ENCODE measurements around the gene UQCRC1. TPM values are rescaled to one million over a fixed set of nuclear protein-coding genes. Genes with fewer than 3 reads are reported as not detected.

The UQCRC1 gene
- total RNA-seq, 1 experiment from 2014 or later: 413 TPM

GRCh38 chr3:48567090-48567489 is 42.4 kb downstream of the UQCRC1 start:
- no peak overlapping the region for H3K27ac Mint-ChIP-seq (ENCODE audit: low read depth, unreplicated experiment)
- CTCF ChIA-PET: interaction anchor here (0.6 kb wide), 2 partner anchors 9 to 19 kb away, joined by 3 read pairs; no protein-coding TSS in a partner anchor
- intact Hi-C loops (cut with micrococcal nuclease): no loop called here

GRCh38 chr3:48566401-48566760 is 43.1 kb downstream of the UQCRC1 start:
- no peak for DNase-seq (ENCODE audit: unreplicated experiment)
- peaks cover 39% of the 10 kb centered on the region for H3K4me1 Mint-ChIP-seq (ENCODE audit: insufficient read depth, unreplicated experiment)
- no peaks in the 10 kb centered on the region for H3K9me3 Mint-ChIP-seq (ENCODE audit: unreplicated experiment)
- H3K36me3 Mint-ChIP-seq (ENCODE audit: insufficient read depth, unreplicated experiment): peaks cover 24% of the 10 kb centered on the region
- no peak overlapping the region for H3K27ac Mint-ChIP-seq (ENCODE audit: low read depth, unreplicated experiment)
- ChIA-PET POLR2A (interaction anchor here (0.6 to 3.1 kb wide), 2 partner anchors 32 to 68 kb away, joined by 3 to 13 read pairs; no protein-coding TSS in a partner anchor), CTCF (no interaction called here)
- no peak overlapping the region for H3K4me3 Mint-ChIP-seq (ENCODE audit: unreplicated experiment)
- no peaks in the 10 kb centered on the region for H3K27me3 Mint-ChIP-seq (ENCODE audit: insufficient read depth, unreplicated experiment)
- no peak for TF ChIP-seq CTCF (IDR thresholded peaks at IDR 0.05; ENCODE audit: unreplicated experiment)
- intact Hi-C loops (cut with micrococcal nuclease): no loop called here
- no TSS peak for BruUV-seq (replicated peaks)

More at GRCh38 chr3:48567090-48567489, 42.4 kb downstream of the UQCRC1 start:
- Mint-ChIP-seq H3K27me3 (ENCODE audit: insufficient read depth, unreplicated experiment) (no peaks in the 10 kb centered on the region), H3K4me1 (ENCODE audit: insufficient read depth, unreplicated experiment) (peaks cover 39% of the 10 kb centered on the region), H3K4me3 (ENCODE audit: unreplicated experiment) (no peak overlapping the region), H3K9me3 (ENCODE audit: unreplicated experiment) (no peaks in the 10 kb centered on the region), H3K36me3 (ENCODE audit: insufficient read depth, unreplicated experiment) (peaks cover 24% of the 10 kb centered on the region)
- DNase-seq (ENCODE audit: unreplicated experiment): no peak
- BruUV-seq (replicated peaks): no TSS peak
- POLR2A ChIA-PET: interaction anchor here (0.6 to 3.1 kb wide), 5 partner anchors 10 to 117 kb away, joined by 3 to 13 read pairs (median 3); no protein-coding TSS in a partner anchor
- TF ChIP-seq CTCF (IDR thresholded peaks at IDR 0.05; ENCODE audit: unreplicated experiment): no peak

- Mint-ChIP-seq H3K4me1 (ENCODE audit: insufficient read depth, unreplicated experiment) (peaks cover 39% of the 10 kb centered on the region), H3K27me3 (ENCODE audit: insufficient read depth, unreplicated experiment) (no peaks in the 10 kb centered on the region), H3K4me3 (ENCODE audit: unreplicated experiment) (no peak overlapping the region), H3K27ac (ENCODE audit: low read depth, unreplicated experiment) (no peak overlapping the region), H3K9me3 (ENCODE audit: unreplicated experiment) (no peaks in the 10 kb centered on the region), H3K36me3 (ENCODE audit: insufficient read depth, unreplicated experiment) (peaks cover 20% of the 10 kb centered on the region)
- BruUV-seq (replicated peaks): no TSS peak
- intact Hi-C loops (cut with micrococcal nuclease): no loop called here
- CTCF ChIA-PET: interaction anchor here (0.6 kb wide), 1 partner anchor 141 kb away, joined by 3 read pairs; no protein-coding TSS in a partner anchor
- peak; percentile 78 for DNase-seq (ENCODE audit: unreplicated experiment)
- POLR2A ChIA-PET: interaction anchor here (0.6 to 3.1 kb wide), 2 partner anchors 32 to 69 kb away, joined by 3 to 13 read pairs; no protein-coding TSS in a partner anchor
- no peak for TF ChIP-seq CTCF (IDR thresholded peaks at IDR 0.05; ENCODE audit: unreplicated experiment)
These were observed 43.6 kb downstream of the UQCRC1 start for GRCh38 chr3:48565591-48566400.

GRCh38 chr3:48565186-48565585 is 44.3 kb downstream of the UQCRC1 start:
- ChIA-PET POLR2A (interaction anchor here (3.1 kb wide), 1 partner anchor 33 kb away, joined by 13 read pairs; no protein-coding TSS in a partner anchor), CTCF (interaction anchor here (0.6 to 0.7 kb wide), 2 partner anchors 141 to 1153 kb away, joined by 3 read pairs; no protein-coding TSS in a partner anchor)
- TF ChIP-seq CTCF (IDR thresholded peaks at IDR 0.05; ENCODE audit: unreplicated experiment): no peak
- no peak for DNase-seq (ENCODE audit: unreplicated experiment)
- no peaks in the 10 kb centered on the region for H3K27me3 Mint-ChIP-seq (ENCODE audit: insufficient read depth, unreplicated experiment)
- no peaks in the 10 kb centered on the region for H3K9me3 Mint-ChIP-seq (ENCODE audit: unreplicated experiment)
- intact Hi-C loops (cut with micrococcal nuclease): no loop called here
- no peak overlapping the region for H3K4me3 Mint-ChIP-seq (ENCODE audit: unreplicated experiment)
- H3K36me3 Mint-ChIP-seq (ENCODE audit: insufficient read depth, unreplicated experiment): peaks cover 17% of the 10 kb centered on the region
- H3K27ac Mint-ChIP-seq (ENCODE audit: low read depth, unreplicated experiment): peak overlapping the region; percentile 46
- peaks cover 39% of the 10 kb centered on the region for H3K4me1 Mint-ChIP-seq (ENCODE audit: insufficient read depth, unreplicated experiment)
- BruUV-seq (replicated peaks): no TSS peak
